Prostate gland (tissue), 2 donors: Measurements from ENCODE around the gene MECR. TPM values are rescaled to one million over a fixed set of nuclear protein-coding genes. Genes with fewer than 3 reads are reported as not detected.

Experiments
- DNase-seq: peaks from one replicate; pipeline ENCODE4 v3.0.0-alpha.2; 2019; ENCODE audit warnings: low spot score
- H3K27ac ChIP-seq, 2 donors: fragments of 200-600 bp; sonication (generic); 2 replicates each; pipeline ENCODE4 v1.5.1; 2017 to 2019
- H3K27me3 ChIP-seq: fragments of 200-600 bp; sonication (generic); replicated peaks from 2 replicates; pipeline ENCODE4 v1.5.1; 2019; ENCODE audit not compliant: insufficient read depth
- H3K36me3 ChIP-seq, 2 donors: fragments of 200-600 bp; sonication (generic); 1 replicate in 1 of 2; 2 replicates in 1 of 2; pipeline versions ENCODE4 v1.5.1 to v1.8.1; 2017 to 2019
- H3K4me1 ChIP-seq: fragments of 200-600 bp; sonication (generic); replicated peaks from 2 replicates; pipeline ENCODE4 v1.5.1; 2019
- H3K4me3 ChIP-seq, 2 donors: fragments of 200-600 bp; sonication (generic); 2 replicates each; pipeline ENCODE4 v1.5.1; 2017 to 2019
- H3K9me3 ChIP-seq: fragments of 200-600 bp; sonication (generic); 2 replicates; pipeline ENCODE4 v1.5.1; 2017
- POLR2A ChIP-seq: fragments of 450-650 bp; IDR thresholded peaks from one replicate; pipeline ENCODE4 v1.6.1; 2016; ENCODE audit warnings: antibody characterized with exemption, mild to moderate bottlenecking
- POLR2AphosphoS5 ChIP-seq: sonication (generic); formaldehyde crosslinking; IDR thresholded peaks from one replicate; pipeline ENCODE4 v1.6.1; 2017; ENCODE audit warnings: antibody characterized with exemption
- WGBS: methylation state at CpG from one replicate; pipeline ENCODE4 v1.1.5; 2018; 5-methylcytosine and 5-hydroxymethylcytosine counted together
- intact Hi-C: fragments of 100-400 bp; cut with DNase I; formaldehyde crosslinking; loops from one replicate; pipeline ENCODE4 v1.14.2; 2022
- total RNA-seq, 2 donors: library from RNA; depleted of rRNA; stranded (reverse); fragments of >200 nt; gene quantifications; one replicate each; pipeline ENCODE4 v1.1.0, GENCODE V29; 2016
- TF ChIP-seq, protein P1 (sequence below), 4 experiments: fragments of 200-600 bp in 2 of 4; fragments of 450-650 bp in 2 of 4; sonication (generic) in 2 of 4; IDR thresholded peaks; 1 replicate in 3 of 4; 2 replicates in 1 of 4; pipeline ENCODE4 v1.5.1; 2016 to 2019; ENCODE audit warnings: antibody characterized with exemption in 4 of 4, mild to moderate bottlenecking in 2 of 4, moderate library complexity in 2 of 4

MECR gene
- total RNA-seq, 2 donors from 2014 or later: 17.7 to 49.3 TPM

DNA sequence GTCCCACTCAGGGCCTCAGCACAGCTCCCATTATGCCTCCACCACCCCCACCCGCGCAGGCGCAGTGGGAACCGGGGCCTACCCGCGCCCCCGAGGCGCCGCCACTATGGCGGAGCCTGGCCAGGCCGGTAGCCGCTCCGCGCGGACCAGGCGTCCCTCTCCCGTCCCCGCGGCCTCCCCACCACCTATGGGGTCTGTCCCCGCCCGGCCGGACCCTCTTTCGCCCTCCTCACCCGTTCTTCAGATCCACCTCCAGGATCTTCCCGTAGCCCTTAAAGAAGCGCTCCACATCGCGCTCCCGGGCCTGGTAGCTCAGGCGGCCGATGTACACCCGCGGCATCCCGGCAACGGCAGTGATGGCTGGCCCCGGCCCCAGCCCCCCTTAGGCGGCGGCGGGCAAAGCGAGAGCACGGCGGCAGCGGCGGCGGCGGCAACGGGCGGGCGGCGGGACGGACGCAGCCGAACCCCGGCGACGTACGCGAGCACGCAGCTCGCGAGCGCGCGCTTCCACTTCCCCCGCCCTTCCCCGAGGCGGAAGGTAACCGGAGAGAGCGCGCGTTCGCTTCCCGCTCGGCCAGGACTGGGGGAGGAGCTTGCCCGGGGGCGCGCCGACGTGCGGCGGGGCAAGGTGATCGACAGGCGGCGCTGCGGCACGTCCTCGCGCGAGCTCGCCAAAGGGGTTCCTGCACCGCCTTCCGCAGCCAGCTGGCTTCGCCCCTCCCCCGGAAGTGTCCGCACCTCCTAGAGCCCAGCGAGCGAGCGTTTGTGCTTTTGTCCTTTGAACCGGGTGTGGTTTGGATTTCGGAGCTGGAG is 49.1 kb downstream of the MECR start, which contains the start of gene SRSF4:
Gene SRSF4 (minus strand): TSS at position 488 of the 813 bp plus-strand sequence. CDS start 148 bp downstream, at position 340.
- Histone ChIP-seq H3K4me1 (no peaks in the 10 kb centered on the region), H3K27me3 (no peaks in the 10 kb centered on the region), H3K9me3 (no peaks in the 10 kb centered on the region), H3K36me3 (no peaks in the 10 kb centered on the region), H3K27ac (peak within 1 kb of the TSS; percentile 100), H3K4me3 (peak within 1 kb of the TSS; percentile 97 to 98)
- WGBS: under 1% methylated on average over 59 of the region's 100 CpGs
- DNase-seq: peak; percentile 98
- TF ChIP-seq POLR2A: peak; percentile 88
- TF ChIP-seq, protein P1, sequence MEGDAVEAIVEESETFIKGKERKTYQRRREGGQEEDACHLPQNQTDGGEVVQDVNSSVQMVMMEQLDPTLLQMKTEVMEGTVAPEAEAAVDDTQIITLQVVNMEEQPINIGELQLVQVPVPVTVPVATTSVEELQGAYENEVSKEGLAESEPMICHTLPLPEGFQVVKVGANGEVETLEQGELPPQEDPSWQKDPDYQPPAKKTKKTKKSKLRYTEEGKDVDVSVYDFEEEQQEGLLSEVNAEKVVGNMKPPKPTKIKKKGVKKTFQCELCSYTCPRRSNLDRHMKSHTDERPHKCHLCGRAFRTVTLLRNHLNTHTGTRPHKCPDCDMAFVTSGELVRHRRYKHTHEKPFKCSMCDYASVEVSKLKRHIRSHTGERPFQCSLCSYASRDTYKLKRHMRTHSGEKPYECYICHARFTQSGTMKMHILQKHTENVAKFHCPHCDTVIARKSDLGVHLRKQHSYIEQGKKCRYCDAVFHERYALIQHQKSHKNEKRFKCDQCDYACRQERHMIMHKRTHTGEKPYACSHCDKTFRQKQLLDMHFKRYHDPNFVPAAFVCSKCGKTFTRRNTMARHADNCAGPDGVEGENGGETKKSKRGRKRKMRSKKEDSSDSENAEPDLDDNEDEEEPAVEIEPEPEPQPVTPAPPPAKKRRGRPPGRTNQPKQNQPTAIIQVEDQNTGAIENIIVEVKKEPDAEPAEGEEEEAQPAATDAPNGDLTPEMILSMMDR (IDR thresholded peaks at IDR 0.05): peak; percentile 80 to 96 (median 88)
- peak; percentile 94 for TF ChIP-seq POLR2AphosphoS5
- intact Hi-C loops: loop anchor here (2.0 kb wide), 1 partner anchor 57 kb away; no protein-coding TSS in a partner anchor

DNA sequence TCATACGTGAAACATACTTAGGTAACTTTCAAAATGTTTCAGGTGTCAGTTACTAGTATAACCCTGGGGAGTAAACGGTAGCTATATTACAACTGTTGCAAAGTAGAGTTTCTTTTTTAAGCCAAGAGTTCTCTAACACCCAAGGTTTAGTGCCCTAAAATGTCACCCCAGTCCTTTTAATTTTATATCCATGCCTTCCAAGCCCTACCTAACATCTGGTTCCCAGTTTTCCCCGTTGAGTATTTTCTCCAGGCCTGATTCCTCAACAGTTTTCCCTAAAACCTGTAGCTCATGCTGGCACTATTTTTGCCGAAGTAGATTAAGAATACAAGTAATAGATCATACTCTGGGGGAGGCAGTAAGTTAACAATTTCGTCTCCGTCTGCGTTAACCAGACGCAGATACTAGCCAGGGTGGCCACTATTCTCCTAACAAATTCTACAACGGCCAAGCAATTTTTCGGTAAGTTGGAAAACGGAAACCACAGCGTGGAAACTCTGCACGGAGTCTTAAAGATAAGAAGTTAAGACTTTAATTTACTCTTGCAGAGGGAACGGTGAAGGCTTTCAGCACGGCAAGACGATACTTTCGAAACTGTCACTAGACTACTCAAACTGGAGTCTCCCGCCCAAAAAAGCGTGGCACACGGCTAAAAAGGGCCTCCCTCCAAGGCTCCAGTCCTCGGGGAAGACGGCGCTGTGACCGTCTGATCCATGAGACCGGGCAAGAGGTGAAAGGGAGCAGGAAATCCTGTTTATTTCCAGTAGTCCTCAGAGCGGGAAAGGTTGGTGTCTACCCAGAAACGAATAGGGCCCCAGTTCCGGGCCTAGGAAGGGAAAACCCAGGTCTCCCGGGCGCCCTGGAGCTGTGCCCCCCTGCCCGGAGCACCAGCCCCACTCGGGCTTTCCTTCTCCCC is 50.0 kb downstream of the MECR start:
- intact Hi-C loops: loop anchor here (2.0 kb wide), 1 partner anchor 56 kb away; no protein-coding TSS in a partner anchor
- DNase-seq: peak; percentile 19
- Histone ChIP-seq H3K9me3 (no peaks in the 10 kb centered on the region), H3K36me3 (no peaks in the 10 kb centered on the region), H3K4me1 (no peaks in the 10 kb centered on the region), H3K27ac (peak overlapping the region; percentile 100), H3K27me3 (no peaks in the 10 kb centered on the region), H3K4me3 (peak overlapping the region; percentile 97 to 98)
- WGBS: 1% methylated on average over 32 of the region's 32 CpGs
- TF ChIP-seq, protein P1 (IDR thresholded peaks at IDR 0.05): no peak
- TF ChIP-seq POLR2AphosphoS5 (no peak), POLR2A (no peak)

DNA sequence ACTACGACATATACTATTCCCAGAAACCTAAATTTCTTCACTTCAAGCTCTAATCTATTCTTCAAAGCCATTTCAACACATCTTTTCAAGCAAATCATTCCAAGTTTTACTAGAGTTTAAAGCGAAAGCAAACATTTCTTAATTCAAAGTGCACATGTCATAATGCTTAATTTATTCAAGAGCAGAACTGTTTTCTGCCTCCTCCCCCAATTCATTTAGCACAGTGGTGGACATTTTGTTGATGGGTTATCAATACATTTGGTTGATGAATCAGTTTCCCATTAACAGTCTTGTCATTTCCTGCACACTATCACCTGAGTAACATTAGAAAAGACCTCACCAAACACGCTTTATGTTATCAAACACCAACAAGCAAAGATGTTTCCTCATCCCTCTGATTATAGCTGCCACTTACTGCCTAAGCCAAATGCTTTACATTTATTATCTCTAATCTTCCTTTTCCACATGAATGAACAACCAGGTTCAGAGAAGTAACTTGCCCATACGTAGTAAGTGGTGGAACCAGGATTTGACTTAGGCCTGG is 51.0 kb downstream of the MECR start:
- peak overlapping the region; percentile 97 to 98 for H3K4me3 ChIP-seq
- H3K27me3 ChIP-seq: no peaks in the 10 kb centered on the region
- intact Hi-C loops: loop anchor here (2.0 kb wide), 1 partner anchor 55 kb away; no protein-coding TSS in a partner anchor
- WGBS: 20% methylated on average over 4 of the region's 4 CpGs
- H3K9me3 ChIP-seq: no peaks in the 10 kb centered on the region
- no peak for DNase-seq
- no peaks in the 10 kb centered on the region for H3K4me1 ChIP-seq
- H3K27ac ChIP-seq: no peak overlapping the region
- no peaks in the 10 kb centered on the region for H3K36me3 ChIP-seq
- TF ChIP-seq, protein P1 (IDR thresholded peaks at IDR 0.05): no peak
- TF ChIP-seq POLR2AphosphoS5: no peak
- no peak for TF ChIP-seq POLR2A

DNA sequence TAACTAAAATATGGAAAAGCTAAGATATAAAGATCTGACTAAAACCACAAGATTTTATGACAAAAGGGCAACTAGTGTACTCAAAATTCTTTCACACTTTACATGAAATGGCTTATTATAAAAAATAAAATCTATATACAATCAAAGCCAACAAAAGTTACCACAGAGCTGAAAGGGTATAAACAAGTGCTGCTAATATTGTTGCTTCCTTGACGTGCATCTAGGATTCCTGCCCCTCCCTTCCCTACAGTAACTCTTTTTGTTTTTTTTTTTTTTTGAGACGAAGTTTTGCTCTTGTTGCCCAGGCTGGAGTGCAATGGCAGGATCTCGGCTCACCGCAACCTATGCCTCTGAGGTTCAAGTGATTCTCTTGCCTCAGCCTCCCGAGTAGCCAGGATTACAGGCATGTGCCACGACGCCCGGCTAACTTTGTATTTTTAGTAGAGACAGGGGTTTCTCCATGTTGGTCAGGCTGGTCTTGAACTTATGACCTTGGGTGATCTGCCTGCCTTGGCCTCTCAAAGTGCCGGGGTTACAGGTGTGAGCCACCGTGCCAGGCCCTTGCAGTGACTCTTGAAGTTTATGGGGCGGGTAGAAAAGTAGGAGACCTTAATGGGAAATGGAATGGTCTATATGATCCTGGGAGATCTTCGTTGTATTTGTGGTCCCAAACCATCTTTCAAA is 53.6 kb downstream of the MECR start:
- no peaks in the 10 kb centered on the region for H3K4me1 ChIP-seq
- no peak for TF ChIP-seq POLR2AphosphoS5
- no peak overlapping the region for H3K4me3 ChIP-seq
- no peak for DNase-seq
- H3K9me3 ChIP-seq: no peaks in the 10 kb centered on the region
- intact Hi-C loops: no loop called here
- H3K27me3 ChIP-seq: no peaks in the 10 kb centered on the region
- WGBS: 76% methylated on average over 12 of the region's 12 CpGs
- no peak overlapping the region for H3K27ac ChIP-seq
- H3K36me3 ChIP-seq: no peaks in the 10 kb centered on the region
